ENCODE results near the gene RND1. TPM values are rescaled to one million over a fixed set of nuclear protein-coding genes. Genes with fewer than 3 reads are reported as not detected.

Gene RND1
- total RNA-seq, 1 experiment from 2014 or later = 5.1 TPM

DNA sequence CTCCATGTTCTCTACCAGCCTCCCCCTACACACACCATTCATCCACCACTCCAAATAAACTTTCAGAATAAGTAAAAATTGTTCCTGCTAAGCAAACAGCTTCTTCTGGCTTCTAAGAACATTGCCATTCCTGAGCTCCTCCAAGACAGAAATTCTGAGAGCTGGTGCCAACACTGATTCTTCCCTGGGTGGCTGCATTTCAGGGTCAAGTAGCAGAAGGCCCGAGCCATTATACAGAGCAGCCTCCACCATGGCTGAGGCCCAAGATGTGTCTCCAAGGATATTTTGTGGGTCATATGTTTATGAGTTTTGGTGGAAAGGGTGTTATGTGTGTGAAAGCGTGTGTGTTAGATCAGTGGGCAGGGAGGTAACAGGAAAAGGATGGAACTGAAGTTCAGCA is 3.5 kb upstream of the RND1 start:
- no peak overlapping the region for H3K4me3 ChIP-seq (ENCODE audit: low read depth, low read length)
- no peaks in the 10 kb centered on the region for H3K27me3 ChIP-seq (replicated peaks; ENCODE audit: control insufficient read depth, insufficient read depth, low read length)
- H3K36me3 ChIP-seq (ENCODE audit: control insufficient read depth, insufficient read depth, low read length) = no peaks in the 10 kb centered on the region
- BruUV-seq (replicated peaks) = no TSS peak
- DNase-seq = no peak
- intact Hi-C loops (cut with micrococcal nuclease; ENCODE audit: unreplicated experiment) = no loop called here
- POLR2A ChIA-PET = no interaction called here
- no peaks in the 10 kb centered on the region for H3K27me3 Mint-ChIP-seq (ENCODE audit: insufficient read depth, unreplicated experiment)
- H3K4me1 ChIP-seq = peaks cover 26% of the 10 kb centered on the region
- peak overlapping the region; percentile 35 for H3K27ac Mint-ChIP-seq (ENCODE audit: unreplicated experiment)
- CTCF ChIA-PET = interaction anchor here (1.1 kb wide), 1 partner anchor 18 kb away, joined by 4 read pairs; no protein-coding TSS in a partner anchor
- TF ChIP-seq, protein P1, sequence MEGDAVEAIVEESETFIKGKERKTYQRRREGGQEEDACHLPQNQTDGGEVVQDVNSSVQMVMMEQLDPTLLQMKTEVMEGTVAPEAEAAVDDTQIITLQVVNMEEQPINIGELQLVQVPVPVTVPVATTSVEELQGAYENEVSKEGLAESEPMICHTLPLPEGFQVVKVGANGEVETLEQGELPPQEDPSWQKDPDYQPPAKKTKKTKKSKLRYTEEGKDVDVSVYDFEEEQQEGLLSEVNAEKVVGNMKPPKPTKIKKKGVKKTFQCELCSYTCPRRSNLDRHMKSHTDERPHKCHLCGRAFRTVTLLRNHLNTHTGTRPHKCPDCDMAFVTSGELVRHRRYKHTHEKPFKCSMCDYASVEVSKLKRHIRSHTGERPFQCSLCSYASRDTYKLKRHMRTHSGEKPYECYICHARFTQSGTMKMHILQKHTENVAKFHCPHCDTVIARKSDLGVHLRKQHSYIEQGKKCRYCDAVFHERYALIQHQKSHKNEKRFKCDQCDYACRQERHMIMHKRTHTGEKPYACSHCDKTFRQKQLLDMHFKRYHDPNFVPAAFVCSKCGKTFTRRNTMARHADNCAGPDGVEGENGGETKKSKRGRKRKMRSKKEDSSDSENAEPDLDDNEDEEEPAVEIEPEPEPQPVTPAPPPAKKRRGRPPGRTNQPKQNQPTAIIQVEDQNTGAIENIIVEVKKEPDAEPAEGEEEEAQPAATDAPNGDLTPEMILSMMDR (IDR thresholded peaks at IDR 0.05; ENCODE audit: insufficient read depth in 1 of 2, low read depth in 1 of 2, low read length in 1 of 2, severe bottlenecking in 1 of 2, unreplicated experiment in 1 of 2) = no peak
- no peaks in the 10 kb centered on the region for H3K9me3 Mint-ChIP-seq (ENCODE audit: unreplicated experiment)
- H3K4me3 Mint-ChIP-seq (ENCODE audit: unreplicated experiment) = no peak overlapping the region
- H3K4me1 Mint-ChIP-seq (ENCODE audit: low read depth, unreplicated experiment) = peaks cover 14% of the 10 kb centered on the region
- H3K9me3 ChIP-seq = no peaks in the 10 kb centered on the region
- H3K36me3 Mint-ChIP-seq (ENCODE audit: insufficient read depth, unreplicated experiment) = peaks cover 16% of the 10 kb centered on the region

DNA sequence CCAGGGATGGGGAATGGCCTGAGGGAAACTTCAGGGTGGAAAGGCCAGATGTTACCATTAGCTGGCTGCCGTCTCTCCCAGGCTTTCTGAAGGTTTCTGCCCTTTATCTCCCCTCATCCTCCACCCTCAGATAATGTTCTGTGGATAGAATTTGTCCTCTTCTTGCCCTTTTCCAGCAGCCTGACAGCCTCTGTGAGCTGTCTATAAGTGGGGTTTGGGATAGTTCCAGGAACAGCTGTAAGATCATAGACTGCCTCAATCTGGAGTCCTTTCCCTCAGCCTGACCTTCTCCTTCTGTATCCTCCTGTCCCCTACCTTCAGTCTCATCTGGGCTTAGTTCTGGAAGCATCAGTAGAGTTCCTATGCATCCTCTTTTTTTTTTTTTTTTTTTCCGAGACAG is 2.8 kb upstream of the RND1 start:
- H3K9me3 ChIP-seq = no peaks in the 10 kb centered on the region
- no peaks in the 10 kb centered on the region for H3K27me3 Mint-ChIP-seq (ENCODE audit: insufficient read depth, unreplicated experiment)
- no peaks in the 10 kb centered on the region for H3K9me3 Mint-ChIP-seq (ENCODE audit: unreplicated experiment)

DNA sequence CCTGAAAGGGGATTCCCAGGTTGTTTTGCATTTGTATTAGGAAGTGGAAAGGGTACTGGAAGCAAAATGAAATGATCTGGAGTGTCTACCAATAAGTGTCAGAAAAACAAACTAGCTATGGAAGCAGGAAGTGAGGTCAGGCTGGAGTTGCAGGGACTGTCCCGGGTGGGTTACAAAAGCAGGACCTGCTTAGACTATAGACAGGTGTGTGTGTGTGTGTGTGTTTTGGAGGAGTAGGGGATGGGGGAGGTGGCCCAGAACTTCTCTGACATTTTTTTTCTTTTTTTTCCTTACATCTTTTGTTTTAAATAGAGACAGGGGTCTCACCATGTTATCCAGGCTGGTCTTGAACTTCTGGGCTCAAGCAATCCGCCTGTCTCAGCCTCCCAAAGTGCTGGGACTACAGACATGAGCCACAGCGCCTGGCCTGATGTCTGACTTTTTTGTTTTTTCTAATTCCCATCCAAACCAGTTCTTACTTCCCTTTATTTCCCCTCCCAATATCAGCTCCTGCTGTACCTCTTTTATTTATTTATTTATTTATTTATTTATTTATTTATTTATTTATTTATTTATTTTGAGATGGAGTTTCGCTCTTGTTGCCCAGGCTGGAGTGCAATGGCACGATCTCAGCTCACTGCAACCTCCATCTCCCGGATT is 512 bp upstream of the RND1 start:
- Histone ChIP-seq H3K9me3 (no peaks in the 10 kb centered on the region), H3K4me1 (peaks cover 22% of the 10 kb centered on the region), H3K4me3 (ENCODE audit: low read depth, low read length) (no peak overlapping the region), H3K36me3 (ENCODE audit: control insufficient read depth, insufficient read depth, low read length) (no peaks in the 10 kb centered on the region), H3K27me3 (replicated peaks; ENCODE audit: control insufficient read depth, insufficient read depth, low read length) (no peaks in the 10 kb centered on the region)
- peak overlapping the region; percentile 80 for H3K27ac Mint-ChIP-seq (ENCODE audit: unreplicated experiment)
- ChIA-PET CTCF (interaction anchor here (1.2 to 2.5 kb wide), 6 partner anchors 14 to 91 kb away, joined by 3 to 30 read pairs (median 10); partner anchors contain the start of genes ARF3 and DDX23), POLR2A (interaction anchor here (0.6 to 3.2 kb wide), 9 partner anchors 13 to 173 kb away, joined by 3 to 49 read pairs (median 4); partner anchors contain the start of genes ARF3, DDX23 and FKBP11)
- peaks cover 14% of the 10 kb centered on the region for H3K4me1 Mint-ChIP-seq (ENCODE audit: low read depth, unreplicated experiment)
- peak overlapping the region; percentile 89 for H3K4me3 Mint-ChIP-seq (ENCODE audit: unreplicated experiment)
- no peak for DNase-seq
- H3K27me3 Mint-ChIP-seq (ENCODE audit: insufficient read depth, unreplicated experiment) = no peaks in the 10 kb centered on the region
- intact Hi-C loops (cut with micrococcal nuclease; ENCODE audit: unreplicated experiment) = no loop called here
- TF ChIP-seq, protein P1 (IDR thresholded peaks at IDR 0.05; ENCODE audit: insufficient read depth in 1 of 2, low read depth in 1 of 2, low read length in 1 of 2, severe bottlenecking in 1 of 2, unreplicated experiment in 1 of 2) = no peak
- no peaks in the 10 kb centered on the region for H3K9me3 Mint-ChIP-seq (ENCODE audit: unreplicated experiment)
- BruUV-seq (replicated peaks) = no TSS peak
- H3K36me3 Mint-ChIP-seq (ENCODE audit: insufficient read depth, unreplicated experiment) = peaks cover 16% of the 10 kb centered on the region

More for the DNA sequence above, 2.8 kb upstream of the RND1 start:
- DNase-seq = no peak
- ChIA-PET POLR2A (no interaction called here), CTCF (interaction anchor here (1.1 to 2.1 kb wide), 2 partner anchors 18 to 22 kb away, joined by 4 to 13 read pairs; no protein-coding TSS in a partner anchor)
- Mint-ChIP-seq H3K27ac (ENCODE audit: unreplicated experiment) (no peak overlapping the region), H3K4me3 (ENCODE audit: unreplicated experiment) (no peak overlapping the region), H3K36me3 (ENCODE audit: insufficient read depth, unreplicated experiment) (peaks cover 16% of the 10 kb centered on the region), H3K4me1 (ENCODE audit: low read depth, unreplicated experiment) (peaks cover 14% of the 10 kb centered on the region)
- H3K36me3 ChIP-seq (ENCODE audit: control insufficient read depth, insufficient read depth, low read length) = no peaks in the 10 kb centered on the region
- intact Hi-C loops (cut with micrococcal nuclease; ENCODE audit: unreplicated experiment) = no loop called here
- TF ChIP-seq, protein P1 (IDR thresholded peaks at IDR 0.05; ENCODE audit: insufficient read depth in 1 of 2, low read depth in 1 of 2, low read length in 1 of 2, severe bottlenecking in 1 of 2, unreplicated experiment in 1 of 2) = no peak
- H3K4me1 ChIP-seq = peaks cover 26% of the 10 kb centered on the region
- H3K27me3 ChIP-seq (replicated peaks; ENCODE audit: control insufficient read depth, insufficient read depth, low read length) = no peaks in the 10 kb centered on the region
- no TSS peak for BruUV-seq (replicated peaks)
- H3K4me3 ChIP-seq (ENCODE audit: low read depth, low read length) = no peak overlapping the region
